Brain microvascular endothelial cell (primary cell): ENCODE data around the gene NT5DC4.
A peak's percentile ranks its signal among the peaks of the same experiment; 100 is the strongest.

Source experiments
- DNase-seq: peaks from one replicate; pipeline ENCODE4 v3.0.0-alpha.2; 2020
- H3K27ac ChIP-seq: fragments of 250-450 bp; sonication (Bioruptor Pico); 2 replicates; pipeline ENCODE4 v1.5.1; 2020; ENCODE audit warnings: mild to moderate bottlenecking, moderate library complexity
- H3K27me3 ChIP-seq: fragments of 250-450 bp; sonication (Bioruptor Pico); replicated peaks from 2 replicates; pipeline ENCODE4 v1.5.1; 2020; ENCODE audit warnings: mild to moderate bottlenecking
- H3K36me3 ChIP-seq: fragments of 250-450 bp; sonication (Bioruptor Pico); replicated peaks from 2 replicates; pipeline ENCODE4 v1.5.1; 2020; ENCODE audit warnings: mild to moderate bottlenecking
- H3K4me3 ChIP-seq: 2 replicates; pipeline ENCODE4 v1.5.1; 2011; ENCODE audit warnings: low read depth, mild to moderate bottlenecking, control low read depth, low read length, moderate library complexity
- CTCF ChIP-seq: IDR thresholded peaks from 2 replicates; pipeline ENCODE4 v1.5.1; 2011; ENCODE audit warnings: low read depth, mild to moderate bottlenecking, moderate library complexity, low read length, control low read depth, inconsistent platforms; ENCODE audit errors: missing control alignments
- in situ Hi-C: cut with HindIII; loops from 2 replicates; pipeline ENCODE4 v1.10.0; 2017; ENCODE audit warnings: low sequenced_read_pairs, low pct_ligation_motif_present

The NT5DC4 gene

GRCh38 chr2:112692918-112693317 is 27.9 kb upstream of the NT5DC4 start:
- no peak for TF ChIP-seq CTCF
- no peak for DNase-seq

GRCh38 chr2:112693596-112693995 is 27.2 kb upstream of the NT5DC4 start:
- no peak for DNase-seq
- H3K4me3 ChIP-seq = no peak overlapping the region
- no peaks in the 10 kb centered on the region for H3K36me3 ChIP-seq
- no peak overlapping the region for H3K27ac ChIP-seq
- no peaks in the 10 kb centered on the region for H3K27me3 ChIP-seq
- in situ Hi-C loops = no loop called here
- no peak for TF ChIP-seq CTCF

More at GRCh38 chr2:112692918-112693317, 27.9 kb upstream of the NT5DC4 start:
- in situ Hi-C loops = no loop called here
- Histone ChIP-seq H3K4me3 (no peak overlapping the region), H3K36me3 (no peaks in the 10 kb centered on the region), H3K27ac (peak overlapping the region; percentile 68), H3K27me3 (no peaks in the 10 kb centered on the region)

- H3K27ac ChIP-seq = no peak overlapping the region
- no peak for TF ChIP-seq CTCF
- H3K27me3 ChIP-seq = no peaks in the 10 kb centered on the region
- DNase-seq = no peak
- no peak overlapping the region for H3K4me3 ChIP-seq
- in situ Hi-C loops = no loop called here
- no peaks in the 10 kb centered on the region for H3K36me3 ChIP-seq
Observed at GRCh38 chr2:112694182-112694581, 26.6 kb upstream of the NT5DC4 start.

- Histone ChIP-seq H3K4me3 (no peak overlapping the region), H3K27ac (no peak overlapping the region), H3K36me3 (no peaks in the 10 kb centered on the region), H3K27me3 (no peaks in the 10 kb centered on the region)
- DNase-seq = no peak
- in situ Hi-C loops = no loop called here
- no peak for TF ChIP-seq CTCF
Observed at GRCh38 chr2:112698834-112699515, 21.8 kb upstream of the NT5DC4 start.

GRCh38 chr2:112699984-112700667 is 20.7 kb upstream of the NT5DC4 start:
- Histone ChIP-seq H3K4me3 (no peak overlapping the region), H3K36me3 (no peaks in the 10 kb centered on the region), H3K27me3 (no peaks in the 10 kb centered on the region), H3K27ac (no peak overlapping the region)
- TF ChIP-seq CTCF = no peak
- in situ Hi-C loops = no loop called here
- DNase-seq = no peak
